Activated T-cell treated with anti-CD3 and anti-CD28 coated beads, Interleukin-2, amount 50 U/mL, for 1 hour (primary cell): Measurements from ENCODE around the gene ADARB2.

Experiments
- DNase-seq: peaks from one replicate; pipeline ENCODE4 v3.0.0-alpha.2; 2020

Gene ADARB2

GRCh38 chr10:1560535-1561192, 176.7 kb downstream of the ADARB2 start:
- DNase-seq: no peak

- no peak for DNase-seq
These were observed 177.6 kb downstream of the ADARB2 start for GRCh38 chr10:1559761-1560160.

- no peak for DNase-seq
These were observed 178.0 kb downstream of the ADARB2 start for GRCh38 chr10:1559311-1559710.

GRCh38 chr10:1558906-1559305, 178.4 kb downstream of the ADARB2 start:
- DNase-seq: no peak

- DNase-seq: no peak
These were observed 180.2 kb downstream of the ADARB2 start for GRCh38 chr10:1557081-1557480.

GRCh38 chr10:1556496-1556895, 180.8 kb downstream of the ADARB2 start:
- no peak for DNase-seq

- no peak for DNase-seq
These were observed 183.4 kb downstream of the ADARB2 start for GRCh38 chr10:1553951-1554350.

GRCh38 chr10:1552881-1553670, 184.2 kb downstream of the ADARB2 start:
- no peak for DNase-seq

- no peak for DNase-seq
These were observed 184.9 kb downstream of the ADARB2 start for GRCh38 chr10:1552406-1552805.

- no peak for DNase-seq
These were observed 185.5 kb downstream of the ADARB2 start for GRCh38 chr10:1551636-1552338.

GRCh38 chr10:1550616-1551015, 186.7 kb downstream of the ADARB2 start:
- DNase-seq: no peak

GRCh38 chr10:1550291-1550595, 187.1 kb downstream of the ADARB2 start:
- DNase-seq: no peak

- DNase-seq: no peak
These were observed 187.6 kb downstream of the ADARB2 start for GRCh38 chr10:1549591-1550290.

- DNase-seq: no peak
These were observed 188.7 kb downstream of the ADARB2 start for GRCh38 chr10:1548596-1548995.

- DNase-seq: no peak
These were observed 189.2 kb downstream of the ADARB2 start for GRCh38 chr10:1548146-1548545.

- DNase-seq: no peak
These were observed 190.8 kb downstream of the ADARB2 start for GRCh38 chr10:1546431-1547110.

GRCh38 chr10:1545524-1545923, 191.8 kb downstream of the ADARB2 start:
- no peak for DNase-seq

GRCh38 chr10:1544929-1545328, 192.4 kb downstream of the ADARB2 start:
- DNase-seq: no peak

- no peak for DNase-seq
These were observed 193.1 kb downstream of the ADARB2 start for GRCh38 chr10:1544209-1544673.

GRCh38 chr10:1543596-1543995, 193.7 kb downstream of the ADARB2 start:
- DNase-seq: no peak

- no peak for DNase-seq
These were observed 194.4 kb downstream of the ADARB2 start for GRCh38 chr10:1542941-1543340.

- DNase-seq: no peak
These were observed 197.2 kb downstream of the ADARB2 start for GRCh38 chr10:1540144-1540543.

GRCh38 chr10:1539216-1539615, 198.1 kb downstream of the ADARB2 start:
- no peak for DNase-seq
